Fibroblast of skin of left quadriceps (primary cell): Measurements from ENCODE around the gene TMEM132D.
A peak's percentile ranks its signal among the peaks of the same experiment; 100 is the strongest.

Source experiments
- DNase-seq, 2 experiments: peaks; one replicate each; pipeline ENCODE4 v3.0.0-alpha.2; 2013; ENCODE audit warnings: low read depth in 2 of 2

The TMEM132D gene

DNA sequence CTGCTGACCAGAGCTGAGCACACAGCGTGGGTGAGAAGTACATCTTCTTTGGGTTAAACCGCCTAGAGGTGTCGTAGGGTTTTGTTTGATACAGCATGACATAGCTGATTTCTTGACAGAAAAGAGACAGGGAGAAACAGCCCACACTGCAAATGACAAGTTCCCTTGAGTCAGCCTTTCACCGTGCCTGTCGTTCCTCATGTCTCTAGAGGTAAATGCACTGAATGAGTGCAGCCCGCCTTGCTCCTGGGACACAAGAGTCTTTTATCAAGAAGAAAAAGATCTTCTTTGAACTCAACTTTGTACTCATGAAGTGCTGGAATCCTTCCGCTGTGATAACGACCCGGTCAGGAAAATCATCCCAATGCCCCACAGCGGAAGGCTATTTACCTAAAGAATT is 77.6 kb downstream of the TMEM132D start:
- DNase-seq: no peak

DNA sequence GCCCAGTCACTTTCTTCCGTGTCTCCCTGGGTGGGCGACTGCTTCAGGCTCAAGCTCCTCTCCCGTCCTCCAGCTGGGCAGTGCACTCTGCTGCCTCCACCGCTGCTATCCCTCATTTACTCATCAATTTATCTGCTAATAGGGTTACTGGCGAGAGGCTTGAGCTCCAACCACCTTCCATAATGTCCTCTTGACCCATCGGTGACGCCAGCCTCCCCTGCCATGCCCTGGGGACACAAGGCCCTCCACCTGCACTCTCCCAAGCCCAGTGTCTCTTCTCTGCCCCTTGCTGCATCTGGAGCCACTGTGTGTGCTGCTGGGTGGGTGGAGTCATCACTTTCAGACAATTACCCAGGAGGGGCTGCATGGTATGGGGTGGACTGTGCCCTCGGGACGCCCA is 78.5 kb downstream of the TMEM132D start:
- no peak for DNase-seq

DNA sequence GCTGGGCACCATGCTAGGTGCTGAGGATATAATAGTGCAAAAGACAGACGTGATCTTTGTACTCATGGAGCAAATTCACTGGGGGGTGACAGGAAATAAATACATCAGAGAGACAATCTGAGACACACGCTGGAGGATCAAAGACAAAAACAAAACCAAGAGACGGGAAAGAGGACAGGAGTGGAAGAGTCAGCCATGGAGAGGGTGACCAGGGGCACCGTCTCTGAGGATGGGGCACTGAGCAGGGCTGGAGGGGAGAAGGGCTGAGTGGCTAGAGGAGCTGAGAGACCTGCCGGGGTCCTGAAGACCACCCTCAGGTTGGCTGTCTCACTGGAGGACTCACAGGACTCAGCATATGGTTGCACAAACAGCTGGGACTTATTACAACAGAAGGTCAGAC is 81.9 kb downstream of the TMEM132D start:
- no peak for DNase-seq

DNA sequence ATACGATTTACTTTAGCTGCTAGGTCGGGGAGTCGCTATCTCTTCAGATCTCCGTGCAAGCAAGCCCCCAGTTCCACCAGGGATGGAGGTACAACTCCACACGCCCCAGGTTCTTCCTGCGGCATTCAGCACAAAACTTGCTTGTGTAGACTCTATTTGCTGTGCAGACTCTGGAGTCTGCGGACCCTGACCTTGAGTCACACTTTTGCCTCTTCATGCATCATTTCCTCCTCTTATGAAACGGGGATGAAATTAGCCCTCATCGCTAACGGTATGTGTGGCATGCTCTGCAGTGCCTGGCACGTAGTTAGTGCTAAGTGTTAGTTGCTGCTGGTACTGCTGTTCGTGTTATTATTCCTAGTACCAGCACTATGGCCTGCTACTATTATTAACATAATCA is 84.4 kb downstream of the TMEM132D start:
- DNase-seq: no peak

DNA sequence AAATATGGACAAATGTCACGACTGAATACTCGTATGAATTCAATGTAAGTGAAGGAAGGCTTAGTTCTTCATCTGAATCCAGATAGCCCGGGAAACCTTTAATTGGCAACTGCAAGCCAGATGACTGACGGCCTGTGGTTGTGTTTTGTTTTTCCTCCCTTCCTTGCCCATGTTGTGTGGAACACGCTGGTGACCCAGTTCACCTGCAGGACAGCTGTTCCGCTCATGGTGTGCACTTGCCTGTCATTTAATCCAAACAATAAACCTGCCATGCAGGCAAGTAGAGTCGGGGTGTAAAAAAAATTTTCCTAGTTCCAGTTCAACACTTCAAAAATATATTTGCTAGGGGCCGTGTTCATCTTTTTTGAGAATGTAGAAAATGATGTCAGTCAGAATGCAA is 88.0 kb downstream of the TMEM132D start:
- no peak for DNase-seq

DNA sequence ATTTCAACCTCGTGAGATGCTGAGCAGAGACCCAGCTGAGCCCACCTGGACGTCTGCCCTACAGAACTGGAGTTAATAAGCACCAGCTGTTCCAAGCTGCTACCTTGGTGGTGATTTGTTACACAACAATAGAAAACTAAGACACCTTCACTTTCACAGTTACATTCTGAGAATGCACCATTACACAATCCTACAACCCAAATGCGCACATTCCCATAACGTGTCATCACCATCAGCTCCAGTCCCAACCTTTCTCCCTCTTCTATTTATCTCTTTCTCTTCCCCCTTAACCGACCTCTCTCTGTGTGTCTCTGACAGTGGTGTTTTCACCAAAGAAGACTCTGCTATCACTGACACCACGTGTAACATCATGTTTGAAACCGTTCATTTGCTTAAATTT is 91.9 kb downstream of the TMEM132D start:
- DNase-seq: no peak

DNA sequence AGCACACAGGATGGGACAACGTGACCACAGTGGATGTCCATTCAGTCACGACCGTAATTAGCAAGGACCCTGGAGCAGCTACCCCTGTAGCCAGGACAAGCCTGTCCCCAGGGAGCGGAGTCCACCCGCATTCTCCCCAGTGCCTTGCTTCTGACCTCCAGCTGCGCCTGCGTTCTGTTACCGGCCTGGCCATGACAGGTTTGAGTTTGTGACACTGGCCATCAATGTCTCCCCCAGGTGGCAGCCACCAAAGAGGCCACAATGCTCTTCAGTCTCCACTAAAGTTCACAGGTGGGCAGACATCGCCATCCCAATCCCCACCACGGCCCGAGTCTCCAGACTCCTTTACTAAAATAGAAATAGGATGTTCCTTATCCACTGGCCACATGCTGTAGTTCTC is 96.7 kb downstream of the TMEM132D start:
- DNase-seq: no peak

DNA sequence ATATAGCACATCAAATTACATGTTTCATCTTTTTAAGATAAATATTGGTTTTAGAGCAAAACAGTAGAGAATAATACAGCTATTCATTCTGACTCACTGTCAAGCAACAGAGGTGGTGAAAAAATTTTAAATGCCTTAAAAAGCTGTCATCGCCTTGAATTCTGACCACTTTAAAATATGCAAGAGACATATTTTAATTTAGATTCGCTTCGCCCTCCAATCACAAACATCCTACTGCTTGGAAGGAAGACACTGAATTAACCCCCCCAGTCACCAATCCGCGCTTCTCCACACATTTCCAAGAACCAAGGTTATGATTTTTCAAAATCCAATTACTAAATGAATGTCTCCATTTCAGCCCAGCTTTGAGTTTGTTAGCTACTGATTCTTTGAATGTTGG is 112.4 kb downstream of the TMEM132D start:
- DNase-seq: no peak

DNA sequence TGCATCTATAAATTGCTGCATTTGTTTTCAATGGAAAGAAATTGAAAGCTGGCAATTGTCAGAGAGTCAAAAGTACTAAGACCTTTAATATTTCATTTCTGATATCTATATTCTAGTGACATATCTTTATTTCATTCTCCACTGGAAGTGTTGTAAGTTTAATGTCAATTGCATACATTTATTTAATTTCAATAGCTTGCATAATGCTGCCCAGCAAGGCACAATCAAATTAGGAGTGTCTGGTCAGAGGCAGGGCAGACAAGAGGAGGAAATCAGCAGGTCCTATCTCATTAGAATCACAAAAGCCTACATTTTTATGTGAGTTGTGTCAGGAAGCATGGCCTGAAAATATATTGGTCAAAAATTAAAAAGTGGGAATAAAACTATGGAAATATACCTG is 112.9 kb downstream of the TMEM132D start:
- DNase-seq: no peak

DNA sequence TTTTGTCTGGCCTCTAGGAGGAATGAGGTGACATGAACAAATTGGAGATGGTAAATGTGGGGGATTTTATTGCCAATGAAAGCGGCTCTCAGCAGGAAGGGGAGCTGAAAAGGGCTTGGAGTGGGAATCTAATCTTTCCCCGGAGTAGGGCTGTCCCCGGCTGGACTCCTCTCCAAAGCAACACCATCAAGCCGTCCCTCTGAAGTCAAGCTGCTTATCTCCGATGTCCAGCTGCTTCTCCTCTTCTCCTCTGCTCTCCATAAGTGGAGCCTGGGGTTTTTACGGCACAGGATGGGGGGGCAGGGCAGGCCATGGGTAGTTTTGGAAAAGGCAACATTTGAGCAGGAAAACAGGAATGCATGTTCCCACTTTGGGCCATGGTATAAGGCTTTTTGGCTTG is 113.5 kb downstream of the TMEM132D start:
- DNase-seq: no peak

DNA sequence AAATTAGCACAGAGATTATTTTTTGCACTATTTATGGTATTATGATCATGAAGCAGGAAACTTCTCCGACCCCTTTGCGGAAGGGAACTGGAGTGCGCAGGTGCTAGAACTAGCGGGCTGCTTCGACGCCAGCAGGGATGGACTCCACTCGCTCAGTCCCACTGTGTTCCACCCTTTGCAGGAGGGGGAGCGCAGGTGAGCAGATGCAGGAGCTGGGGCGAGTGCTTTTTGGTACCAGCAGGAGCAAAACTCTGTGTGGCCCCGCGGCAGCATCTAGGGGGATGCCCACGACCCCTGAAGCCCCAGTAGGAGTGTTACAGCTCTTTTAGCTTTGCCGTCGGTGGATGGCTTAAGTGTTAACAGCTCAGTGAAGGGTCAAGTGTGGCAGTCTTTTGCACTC is 113.9 kb downstream of the TMEM132D start:
- DNase-seq: no peak

DNA sequence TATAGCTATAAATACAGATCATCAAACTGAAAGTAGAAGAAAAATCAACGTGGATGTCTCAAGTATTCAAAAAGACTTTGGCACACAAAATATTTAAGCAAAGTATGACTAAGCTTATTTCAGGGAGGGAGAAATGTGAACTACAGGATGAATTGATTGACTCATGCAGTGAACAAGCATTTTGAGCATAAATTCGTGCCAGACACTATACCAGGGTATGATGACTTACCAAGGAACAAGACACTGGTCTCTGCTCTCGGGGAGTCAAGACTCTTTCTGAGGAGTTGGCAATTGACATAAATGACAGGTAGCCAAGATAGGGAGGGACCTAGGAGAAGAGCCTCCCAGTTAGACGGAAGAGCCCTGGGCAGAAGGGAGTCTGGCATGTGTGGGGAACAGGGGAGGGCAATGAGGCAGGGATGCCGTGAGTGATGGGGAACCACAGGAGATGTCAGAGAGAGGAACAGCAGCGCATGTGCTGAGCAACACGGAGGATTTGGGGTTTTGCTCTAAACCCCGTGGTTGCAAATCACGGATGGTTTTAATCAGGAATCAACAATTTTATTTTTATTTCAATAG is 115.2 kb downstream of the TMEM132D start:
- DNase-seq: peak; percentile 41 to 49

DNA sequence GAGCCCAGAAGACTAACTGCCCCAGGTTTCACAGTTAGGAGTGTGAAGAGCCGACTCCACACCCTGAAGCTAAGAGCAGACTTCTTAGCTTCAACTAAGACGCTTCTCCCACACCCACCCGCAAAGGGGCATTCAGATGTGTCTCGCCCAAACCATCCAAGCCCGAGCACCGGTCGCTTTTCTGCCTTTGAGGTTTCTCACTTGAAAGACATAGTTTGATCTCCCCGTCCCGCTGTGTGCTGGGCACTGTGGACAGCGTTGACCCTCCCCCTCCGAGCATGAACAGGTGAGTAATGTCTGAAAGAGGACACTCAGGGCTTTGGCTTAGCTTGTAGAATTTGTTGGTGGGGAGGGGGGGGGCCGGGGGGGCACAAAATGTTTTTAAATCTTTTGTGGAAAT is 123.8 kb downstream of the TMEM132D start:
- no peak for DNase-seq

DNA sequence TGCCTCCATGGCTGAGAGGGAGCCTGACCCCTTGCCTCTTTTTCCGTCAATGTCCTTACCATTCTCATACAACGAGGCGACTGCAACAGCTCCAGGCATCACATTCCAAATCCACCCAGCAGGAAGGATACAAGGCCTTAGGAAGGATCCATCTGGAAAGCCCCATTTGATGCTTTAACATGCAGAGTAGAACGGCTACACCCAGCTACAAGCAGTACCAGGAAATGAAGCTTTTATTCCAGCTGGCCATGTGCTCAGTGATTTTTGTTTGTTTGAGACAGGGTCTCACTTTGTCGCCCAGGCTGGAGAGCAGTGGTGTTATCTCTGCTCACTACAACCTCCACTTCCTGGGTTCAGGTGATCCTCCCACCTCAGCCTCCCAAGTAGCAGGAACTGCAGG is 124.8 kb downstream of the TMEM132D start:
- no peak for DNase-seq

DNA sequence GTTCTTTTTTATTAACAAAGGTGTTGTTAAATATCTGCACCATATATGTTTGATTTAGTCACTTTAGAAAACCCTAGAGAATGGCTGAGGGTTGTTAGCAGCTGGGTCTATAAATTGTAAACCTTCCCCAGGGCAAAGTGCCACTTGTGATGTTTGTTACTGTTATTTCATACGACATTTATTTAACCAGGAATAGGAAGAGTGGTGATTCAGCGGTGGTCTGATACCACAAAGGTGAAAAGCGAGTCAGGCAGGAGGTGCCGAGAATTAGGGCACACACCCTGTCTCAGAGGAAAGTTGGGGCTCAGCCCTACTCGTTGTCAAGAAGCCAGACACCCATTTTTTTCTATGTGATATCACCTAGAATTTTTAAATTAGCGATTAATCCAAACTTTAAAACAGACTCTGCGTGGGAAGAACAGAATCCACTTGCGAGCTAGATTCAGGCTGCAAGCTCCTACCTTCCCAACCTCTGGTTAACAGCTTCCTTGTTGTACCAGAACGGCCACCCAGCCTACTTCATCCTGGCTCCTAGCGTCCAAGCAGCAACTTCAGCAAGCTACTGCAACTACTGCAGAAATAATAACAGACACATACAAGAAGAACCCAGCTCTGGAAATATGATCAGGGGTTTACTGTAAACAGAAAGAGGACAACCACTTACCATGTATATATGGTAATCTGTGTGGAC is 126.7 kb downstream of the TMEM132D start:
- no peak for DNase-seq

DNA sequence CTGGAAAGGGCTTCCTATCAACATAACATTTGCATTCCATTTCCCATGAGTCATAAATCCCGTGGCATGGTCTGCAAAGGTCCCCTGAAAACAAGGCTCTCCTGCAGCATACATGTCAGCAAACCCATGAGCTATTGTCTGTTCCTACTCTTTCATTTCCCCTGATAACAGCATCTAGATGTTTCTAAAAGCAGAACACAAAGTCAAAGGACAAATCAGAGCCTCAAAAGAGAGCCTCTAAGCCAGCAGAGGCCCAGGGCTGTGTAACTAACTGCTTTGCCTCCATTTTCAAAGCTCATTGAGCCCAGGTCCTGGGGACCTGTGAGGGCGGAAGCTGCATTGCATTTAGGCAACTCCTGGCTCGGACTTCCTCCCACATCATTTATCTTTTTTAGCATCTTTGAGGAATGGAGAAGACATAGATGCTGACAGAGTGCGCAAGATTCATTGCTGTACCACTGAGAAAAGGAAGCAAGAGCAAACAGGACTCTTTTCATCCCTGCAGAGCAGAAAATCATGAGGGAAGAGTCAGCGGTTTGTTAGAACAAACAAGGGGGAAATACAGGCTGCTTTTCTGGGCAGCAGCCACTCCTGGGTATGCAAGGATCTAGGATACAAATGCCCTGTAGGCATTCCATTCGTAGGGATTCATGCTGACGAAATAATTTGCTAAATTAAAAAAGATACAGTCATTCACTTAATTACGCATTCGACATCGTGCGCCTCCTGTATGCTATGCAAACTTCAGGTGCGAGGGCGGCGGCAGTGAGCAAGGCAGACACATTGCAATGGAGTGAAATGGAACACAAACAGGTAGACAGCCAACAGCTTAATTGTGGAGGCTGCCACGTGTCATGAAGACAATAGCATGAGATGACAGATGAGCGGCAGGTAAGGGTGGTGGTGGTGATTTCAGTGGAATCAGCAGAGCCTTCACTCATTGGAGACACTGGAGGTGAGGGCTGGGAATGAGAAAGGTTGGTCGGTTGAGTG is 131.0 kb downstream of the TMEM132D start:
- peak; percentile 40 to 50 for DNase-seq

DNA sequence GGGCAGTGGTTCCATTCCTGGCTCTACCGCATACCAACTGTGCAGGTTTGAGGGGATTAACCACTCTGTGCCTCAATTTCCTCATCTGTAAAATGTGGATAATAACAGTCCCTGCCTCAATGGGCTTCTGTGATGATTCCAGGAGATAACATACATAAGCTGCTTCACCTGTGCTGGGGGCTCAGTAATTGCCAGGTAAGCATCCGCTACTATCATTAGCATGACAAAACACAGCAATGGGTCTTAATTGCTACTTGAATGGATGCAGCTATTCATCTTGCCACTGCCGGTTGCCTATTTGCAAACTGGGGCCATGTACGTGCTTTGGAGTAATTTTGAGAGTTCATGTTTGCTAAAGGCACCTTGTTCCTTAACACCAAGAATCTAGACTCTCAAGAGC is 132.6 kb downstream of the TMEM132D start:
- DNase-seq: no peak

DNA sequence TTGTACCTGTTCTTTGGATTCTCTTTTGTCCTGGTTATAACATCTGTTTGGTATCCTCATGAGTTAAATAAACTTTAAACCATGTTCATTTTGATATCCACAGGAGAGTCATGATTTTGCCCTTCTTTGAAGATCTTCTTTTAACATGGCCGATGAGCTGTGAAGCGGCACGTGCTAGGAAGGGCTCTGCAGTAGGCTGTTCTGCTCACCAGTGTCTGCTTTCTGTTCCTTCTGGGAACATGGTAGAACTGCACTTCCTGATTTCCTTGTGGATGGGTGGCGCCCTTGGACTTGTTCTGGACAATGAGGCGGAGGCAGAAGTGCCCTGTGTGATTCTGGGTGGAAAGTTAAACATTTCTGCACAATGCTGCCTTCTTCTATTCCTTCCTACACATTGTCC is 138.1 kb downstream of the TMEM132D start:
- no peak for DNase-seq

DNA sequence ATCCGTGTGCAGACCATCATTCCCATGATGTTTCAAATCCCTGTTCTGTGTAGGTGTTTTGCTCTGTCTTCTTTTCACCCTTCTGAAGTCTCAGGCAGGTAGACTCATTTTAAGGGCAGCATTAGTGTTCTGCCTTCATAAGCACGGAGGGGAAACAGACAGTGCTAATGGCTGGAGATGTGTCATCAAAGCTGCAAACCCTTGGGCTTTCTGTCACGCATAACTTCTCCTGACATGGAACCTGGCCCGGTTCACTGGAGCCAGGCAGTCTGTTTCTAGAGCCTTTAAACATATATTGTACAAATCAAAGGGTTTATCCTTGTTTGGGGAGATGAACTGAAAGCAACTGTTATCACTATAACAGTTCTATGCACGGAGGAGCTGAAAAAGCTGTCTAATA is 141.4 kb downstream of the TMEM132D start:
- no peak for DNase-seq

DNA sequence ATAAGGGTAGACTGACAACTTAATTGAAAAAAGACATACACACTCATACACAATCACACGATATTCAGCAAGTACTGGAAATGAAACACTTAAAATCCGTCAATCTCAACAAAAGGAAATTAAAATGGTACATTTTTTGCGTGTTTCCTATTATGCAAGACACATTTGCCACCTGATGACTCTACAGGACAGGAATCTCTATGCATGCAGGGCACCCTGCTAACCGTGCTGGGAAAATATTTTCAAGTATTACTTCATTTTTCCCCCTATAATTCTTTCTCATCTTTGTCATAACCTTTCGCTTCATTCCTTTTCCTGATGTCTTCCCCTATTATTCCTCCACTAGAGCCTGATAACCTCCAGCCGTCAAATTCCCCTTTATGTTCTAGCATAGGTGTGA is 150.2 kb downstream of the TMEM132D start:
- DNase-seq: peak; percentile 55 to 61

DNA sequence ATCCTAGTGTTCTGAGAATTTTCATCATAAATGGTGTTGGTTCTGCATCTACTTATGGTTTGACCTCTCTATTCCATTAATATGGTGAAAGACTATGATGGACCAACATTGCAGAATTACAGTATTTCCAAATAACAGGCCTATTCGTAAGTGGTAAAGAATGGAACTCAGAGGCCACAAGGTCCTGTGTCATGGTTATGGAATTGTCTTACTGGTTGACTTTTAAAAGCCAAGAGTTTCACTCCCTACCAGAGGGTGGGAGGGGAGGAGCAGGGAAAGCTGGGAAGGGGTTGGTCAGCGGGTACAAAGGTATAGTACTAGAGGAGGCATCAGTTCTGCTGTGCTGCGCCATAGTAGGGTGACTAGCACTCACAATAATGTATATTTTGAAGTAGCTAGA is 153.4 kb downstream of the TMEM132D start:
- DNase-seq: no peak

DNA sequence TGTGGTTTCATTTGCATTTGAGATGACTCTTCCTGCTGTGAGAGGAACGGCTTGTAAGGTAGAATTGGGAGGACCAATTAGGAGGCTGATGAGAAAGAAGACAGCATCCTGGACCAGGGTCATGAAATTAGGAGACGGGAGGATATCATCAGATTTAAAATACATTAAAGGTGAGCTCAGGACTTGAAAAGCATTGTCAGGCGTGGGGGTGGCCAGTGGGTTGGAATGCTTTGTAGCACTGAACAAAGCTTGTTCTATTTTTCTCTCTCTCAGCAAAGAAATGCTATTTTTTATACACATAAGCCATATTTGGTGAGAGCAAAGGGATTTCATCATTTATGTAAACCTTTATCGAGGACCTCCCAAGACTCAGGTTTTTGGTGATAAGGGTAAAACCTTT is 157.5 kb downstream of the TMEM132D start:
- no peak for DNase-seq

DNA sequence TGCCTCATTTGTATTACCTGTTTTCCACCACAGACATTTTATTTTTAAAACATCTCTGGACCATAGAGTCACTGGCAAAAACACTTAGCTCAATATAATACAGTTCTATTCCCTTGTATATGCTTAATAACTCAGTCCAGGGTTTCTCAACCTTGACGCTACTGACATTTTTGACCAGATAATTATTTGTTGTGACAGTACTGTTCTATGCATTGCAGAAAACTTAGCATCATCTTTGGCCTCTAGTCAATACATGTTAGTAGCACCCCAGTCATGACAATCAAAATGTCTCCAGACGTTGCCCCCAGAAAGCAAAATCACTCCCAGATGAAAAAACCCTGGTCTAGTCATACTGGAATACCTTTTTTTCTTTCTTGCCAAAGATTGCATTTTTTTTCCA is 174.7 kb downstream of the TMEM132D start:
- no peak for DNase-seq
